GM12878 (cell line): ENCODE measurements around the gene PCDHAC2.

ENCODE experiments used
- POLR2A ChIP-seq: IDR thresholded peaks from 2 replicates; pipeline ENCODE4 v1.6.1; 2011; ENCODE audit warnings: low read depth, mild to moderate bottlenecking, low read length
- POLR2AphosphoS2 ChIP-seq: IDR thresholded peaks from 2 replicates; pipeline ENCODE4 v1.6.1; 2011; ENCODE audit warnings: low read depth, mild to moderate bottlenecking, low read length, improper control_type of control experiment, moderate library complexity
- RELA ChIP-seq: fragments of 450-650 bp; IDR thresholded peaks from 2 replicates; pipeline ENCODE4 v1.8.0; 2014; ENCODE audit warnings: borderline replicate concordance; ENCODE audit not compliant: partially characterized antibody
- SP1 ChIP-seq: IDR thresholded peaks from one replicate; pipeline ENCODE4 v1.6.1; 2011; ENCODE audit warnings: low read depth, low read length

DNA sequence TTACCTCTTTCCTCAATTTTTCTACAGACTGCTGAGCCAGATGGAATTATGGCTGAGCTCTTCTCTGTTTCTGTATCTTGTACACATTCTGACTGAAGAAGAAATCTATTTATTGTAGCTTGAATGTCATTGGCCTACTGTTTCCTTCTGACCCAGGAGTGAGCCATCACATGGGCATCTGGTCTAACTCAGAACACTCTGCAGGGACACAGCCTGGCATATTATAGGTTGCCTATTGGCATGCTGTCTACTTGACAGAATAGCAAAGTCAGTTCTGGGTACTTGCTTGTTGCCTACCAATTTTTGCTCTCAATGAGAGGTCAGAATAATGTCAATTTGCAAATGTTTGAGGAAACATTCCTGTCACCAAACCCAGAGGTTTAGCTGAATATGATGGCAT, 7.3 kb downstream of the PCDHAC2 start:
- TF ChIP-seq RELA (no peak), POLR2A (no peak), SP1 (no peak), POLR2AphosphoS2 (no peak)
